ENCODE data around the gene PARD3B. TPM values are rescaled to one million over a fixed set of nuclear protein-coding genes. Genes with fewer than 3 reads are reported as not detected.

Gene PARD3B
- total and polyA plus RNA-seq, 2 donors (not counting 1 experiment from before 2014, with no cell fraction given), result 7.4 to 20.6 TPM

DNA sequence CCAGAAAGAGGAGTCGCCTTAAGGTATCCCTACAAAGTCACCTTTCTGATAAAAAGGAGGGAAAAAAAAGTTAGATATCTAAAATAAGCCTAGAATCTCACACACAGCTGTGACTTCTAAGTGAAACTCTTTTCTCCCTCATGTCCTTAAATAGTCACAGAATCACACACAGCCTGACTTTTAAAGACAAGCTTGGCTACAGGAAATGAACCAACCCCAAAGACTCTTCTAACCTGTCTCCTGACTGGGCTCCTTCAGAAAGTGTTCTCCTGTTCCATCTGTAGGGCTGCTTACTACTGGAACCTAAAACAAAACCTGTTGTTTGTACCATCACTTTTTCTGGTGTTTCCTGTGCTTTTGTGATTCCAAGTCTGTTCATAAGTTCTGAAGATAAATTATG, 1074.3 kb downstream of the PARD3B start:
- Histone ChIP-seq H3K4me2 (ENCODE audit: extremely low read depth, insufficient read depth, low read length) (no peak overlapping the region), H2AFZ (ENCODE audit: low read length) (no peak overlapping the region), H3K27me3 (ENCODE audit: control insufficient read depth, insufficient read depth, low read length) (no peaks in the 10 kb centered on the region), H4K20me1 (ENCODE audit: control insufficient read depth, extremely low read depth, insufficient read depth, low read length) (no peaks in the 10 kb centered on the region), H3K79me2 (ENCODE audit: control insufficient read depth, insufficient read depth, low read length) (no peaks in the 10 kb centered on the region), H3K27ac (ENCODE audit: insufficient read depth, low read length) (no peak overlapping the region), H3K36me3 (ENCODE audit: control insufficient read depth, insufficient read depth, low read length) (no peaks in the 10 kb centered on the region), H3K4me1 (ENCODE audit: control insufficient read depth, extremely low read depth, insufficient read depth, low read length) (no peaks in the 10 kb centered on the region), H3K4me3 (replicated peaks in 1 of 4; ENCODE audit: control extremely low read depth in 1 of 4, insufficient read depth in 1 of 4, low read depth in 3 of 4, low read length in 4 of 4) (no peak overlapping the region), H3K9me3 (ENCODE audit: control insufficient read depth, insufficient read depth, low read depth, low read length) (no peaks in the 10 kb centered on the region), H3K9ac (ENCODE audit: insufficient read depth, low read length) (no peak overlapping the region)
- no peak for TF ChIP-seq EZH2 (IDR thresholded peaks at IDR 0.05; ENCODE audit: low read length, missing control alignments)
- TF ChIP-seq, protein P1, sequence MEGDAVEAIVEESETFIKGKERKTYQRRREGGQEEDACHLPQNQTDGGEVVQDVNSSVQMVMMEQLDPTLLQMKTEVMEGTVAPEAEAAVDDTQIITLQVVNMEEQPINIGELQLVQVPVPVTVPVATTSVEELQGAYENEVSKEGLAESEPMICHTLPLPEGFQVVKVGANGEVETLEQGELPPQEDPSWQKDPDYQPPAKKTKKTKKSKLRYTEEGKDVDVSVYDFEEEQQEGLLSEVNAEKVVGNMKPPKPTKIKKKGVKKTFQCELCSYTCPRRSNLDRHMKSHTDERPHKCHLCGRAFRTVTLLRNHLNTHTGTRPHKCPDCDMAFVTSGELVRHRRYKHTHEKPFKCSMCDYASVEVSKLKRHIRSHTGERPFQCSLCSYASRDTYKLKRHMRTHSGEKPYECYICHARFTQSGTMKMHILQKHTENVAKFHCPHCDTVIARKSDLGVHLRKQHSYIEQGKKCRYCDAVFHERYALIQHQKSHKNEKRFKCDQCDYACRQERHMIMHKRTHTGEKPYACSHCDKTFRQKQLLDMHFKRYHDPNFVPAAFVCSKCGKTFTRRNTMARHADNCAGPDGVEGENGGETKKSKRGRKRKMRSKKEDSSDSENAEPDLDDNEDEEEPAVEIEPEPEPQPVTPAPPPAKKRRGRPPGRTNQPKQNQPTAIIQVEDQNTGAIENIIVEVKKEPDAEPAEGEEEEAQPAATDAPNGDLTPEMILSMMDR (conservative IDR thresholded peaks at IDR 0.05 in 1 of 2, IDR thresholded peaks at IDR 0.05 in 1 of 2; ENCODE audit: low read depth in 1 of 2, low read length in 2 of 2), result no peak
- no peak for DNase-seq (ENCODE audit: low read depth in 2 of 2)

DNA sequence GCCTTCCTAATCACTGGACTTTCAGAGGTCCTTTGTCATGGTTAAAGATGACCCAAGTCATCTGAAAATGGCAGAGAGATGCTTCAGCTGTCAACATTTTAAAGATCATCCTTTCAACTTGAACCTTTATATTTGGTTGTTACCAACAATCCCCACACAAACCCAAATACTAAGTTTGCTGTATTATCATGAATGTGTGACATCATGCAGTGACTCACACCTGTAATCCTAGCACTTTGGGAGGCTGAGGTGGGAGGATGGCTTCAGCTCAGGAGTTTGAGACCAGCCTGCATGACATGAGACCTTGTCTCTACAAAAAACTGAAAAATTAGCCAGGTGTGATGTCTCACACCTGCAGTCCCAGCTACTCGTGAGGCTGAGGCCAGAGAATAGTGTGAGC, 1081.8 kb downstream of the PARD3B start:
- Histone ChIP-seq H3K9ac (ENCODE audit: insufficient read depth, low read length) (no peak overlapping the region), H3K9me3 (ENCODE audit: control insufficient read depth, insufficient read depth, low read depth, low read length) (no peaks in the 10 kb centered on the region), H3K4me3 (replicated peaks in 1 of 4; ENCODE audit: control extremely low read depth in 1 of 4, insufficient read depth in 1 of 4, low read depth in 3 of 4, low read length in 4 of 4) (no peak overlapping the region), H3K4me2 (ENCODE audit: extremely low read depth, insufficient read depth, low read length) (no peak overlapping the region), H3K27ac (ENCODE audit: insufficient read depth, low read length) (no peak overlapping the region), H4K20me1 (ENCODE audit: control insufficient read depth, extremely low read depth, insufficient read depth, low read length) (no peaks in the 10 kb centered on the region), H3K4me1 (ENCODE audit: control insufficient read depth, extremely low read depth, insufficient read depth, low read length) (no peaks in the 10 kb centered on the region), H3K36me3 (ENCODE audit: control insufficient read depth, insufficient read depth, low read length) (no peaks in the 10 kb centered on the region), H2AFZ (ENCODE audit: low read length) (no peak overlapping the region), H3K27me3 (ENCODE audit: control insufficient read depth, insufficient read depth, low read length) (no peaks in the 10 kb centered on the region), H3K79me2 (ENCODE audit: control insufficient read depth, insufficient read depth, low read length) (no peaks in the 10 kb centered on the region)
- no peak for DNase-seq (ENCODE audit: low read depth in 2 of 2)
- TF ChIP-seq, protein P1 (conservative IDR thresholded peaks at IDR 0.05 in 1 of 2, IDR thresholded peaks at IDR 0.05 in 1 of 2; ENCODE audit: low read depth in 1 of 2, low read length in 2 of 2), result no peak
- no peak for TF ChIP-seq EZH2 (IDR thresholded peaks at IDR 0.05; ENCODE audit: low read length, missing control alignments)

DNA sequence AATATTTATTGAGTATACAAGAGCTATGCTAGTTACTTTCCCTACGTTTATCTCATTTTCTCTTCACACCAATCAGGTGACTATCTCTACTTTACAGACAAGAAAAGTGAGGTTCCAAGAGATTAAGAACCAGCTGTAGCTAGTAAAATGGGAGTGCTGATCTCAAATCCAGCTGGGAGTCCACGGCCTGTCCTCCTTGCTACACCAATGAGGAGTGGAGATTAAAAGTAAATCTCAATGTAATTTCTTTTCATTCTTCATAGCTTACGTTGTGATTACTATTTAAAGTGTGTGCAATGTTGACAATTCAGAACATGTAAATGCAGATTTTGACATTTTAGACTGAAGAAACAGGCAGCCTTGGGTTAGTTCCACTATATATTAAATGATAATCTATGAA, 1083.1 kb downstream of the PARD3B start:
- no peak for TF ChIP-seq EZH2 (IDR thresholded peaks at IDR 0.05; ENCODE audit: low read length, missing control alignments)
- TF ChIP-seq, protein P1 (conservative IDR thresholded peaks at IDR 0.05 in 1 of 2, IDR thresholded peaks at IDR 0.05 in 1 of 2; ENCODE audit: low read depth in 1 of 2, low read length in 2 of 2), result no peak
- Histone ChIP-seq H3K9ac (ENCODE audit: insufficient read depth, low read length) (no peak overlapping the region), H3K4me3 (replicated peaks in 1 of 4; ENCODE audit: control extremely low read depth in 1 of 4, insufficient read depth in 1 of 4, low read depth in 3 of 4, low read length in 4 of 4) (no peak overlapping the region), H4K20me1 (ENCODE audit: control insufficient read depth, extremely low read depth, insufficient read depth, low read length) (no peaks in the 10 kb centered on the region), H3K79me2 (ENCODE audit: control insufficient read depth, insufficient read depth, low read length) (no peaks in the 10 kb centered on the region), H2AFZ (ENCODE audit: low read length) (no peak overlapping the region), H3K27me3 (ENCODE audit: control insufficient read depth, insufficient read depth, low read length) (no peaks in the 10 kb centered on the region), H3K36me3 (ENCODE audit: control insufficient read depth, insufficient read depth, low read length) (no peaks in the 10 kb centered on the region), H3K27ac (ENCODE audit: insufficient read depth, low read length) (no peak overlapping the region), H3K9me3 (ENCODE audit: control insufficient read depth, insufficient read depth, low read depth, low read length) (no peaks in the 10 kb centered on the region), H3K4me2 (ENCODE audit: extremely low read depth, insufficient read depth, low read length) (no peak overlapping the region), H3K4me1 (ENCODE audit: control insufficient read depth, extremely low read depth, insufficient read depth, low read length) (no peaks in the 10 kb centered on the region)
- no peak for DNase-seq (ENCODE audit: low read depth in 2 of 2)

All from fibroblast of lung (primary cell).